Lower lobe of right lung (tissue), 2 donors: ENCODE results near the gene CRHR1. TPM values are rescaled to one million over a fixed set of nuclear protein-coding genes. Genes with fewer than 3 reads are reported as not detected.

ENCODE experiments used
- ATAC-seq, 2 donors: fragments of 200-7000 bp; cut with Tn5 transposase; one replicate each; pipeline ENCODE4 v1.9.1; 2020 to 2022; ENCODE audit warnings: mild to moderate bottlenecking in 2 of 2, moderate library complexity in 2 of 2
- DNase-seq: peaks from one replicate; pipeline ENCODE4 v3.0.0-alpha.2; 2020
- H3K27ac ChIP-seq: fragments of 200-600 bp; one replicate; pipeline ENCODE4 v1.8.0; 2022
- H3K27me3 ChIP-seq: fragments of 200-600 bp; one replicate; pipeline ENCODE4 v1.8.0; 2022; ENCODE audit warnings: low read depth
- H3K36me3 ChIP-seq: fragments of 200-600 bp; one replicate; pipeline ENCODE4 v1.8.0; 2022; ENCODE audit warnings: mild to moderate bottlenecking
- H3K4me1 ChIP-seq: fragments of 200-600 bp; one replicate; pipeline ENCODE4 v1.8.0; 2022
- H3K4me3 ChIP-seq: fragments of 200-600 bp; one replicate; pipeline ENCODE4 v1.8.0; 2022; ENCODE audit warnings: mild to moderate bottlenecking
- H3K9me3 ChIP-seq: fragments of 200-600 bp; one replicate; pipeline ENCODE4 v1.8.0; 2022
- intact Hi-C: fragments of 100-400 bp; cut with DNase I; formaldehyde crosslinking; loops from one replicate; pipeline ENCODE4 v1.11.0; 2022
- total RNA-seq: library from RNA; stranded (reverse); fragmentation: NEBNext Ultra II Directional; extraction: Animal tissue kit (Norgen Biotek cat#: 25700); gene quantifications from one replicate; pipeline ENCODE4 v1.2.1, GENCODE V29; 2021
- TF ChIP-seq, protein P1 (sequence below): fragments of 200-600 bp; IDR thresholded peaks from one replicate; pipeline ENCODE4 v1.8.0; 2022; ENCODE audit warnings: antibody characterized with exemption, mild to moderate bottlenecking
- donor health status: DM: no; HTN: yes; CAD: no; lungs with severe emphysema.

CRHR1 gene
- total RNA-seq, 1 donor from 2014 or later, result not detected

DNA sequence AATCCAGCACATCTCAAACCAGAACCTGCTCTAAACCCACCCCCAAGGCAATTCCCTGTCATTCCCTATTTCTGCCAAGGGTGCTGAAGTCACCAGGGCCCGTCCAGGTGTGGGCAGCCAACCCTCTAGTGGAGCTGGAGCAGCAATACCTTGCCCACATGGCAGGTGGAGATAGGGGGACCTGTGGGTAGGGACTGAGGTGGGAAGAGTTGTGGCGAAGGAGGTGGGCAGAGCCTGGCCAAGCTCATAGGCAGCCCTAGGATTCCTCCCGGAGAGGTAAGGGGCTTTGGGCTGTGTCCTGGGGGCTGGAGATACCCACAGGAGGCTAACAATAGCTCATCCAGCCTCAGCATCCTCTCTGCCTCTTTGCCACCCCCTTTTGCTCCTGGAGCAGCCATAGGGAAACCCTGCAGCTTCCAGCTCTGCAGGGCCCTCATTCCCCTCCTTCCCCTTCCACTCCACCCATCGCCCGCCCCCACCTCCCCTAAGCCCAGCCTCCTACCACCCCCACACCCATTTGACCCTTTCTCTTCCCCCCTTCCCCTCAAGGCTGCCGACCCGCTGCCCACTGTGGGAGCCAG lies 30.4 kb upstream of the CRHR1 start:
- Histone ChIP-seq H3K36me3 (no peaks in the 10 kb centered on the region), H3K27ac (no peak overlapping the region), H3K4me3 (no peak overlapping the region), H3K9me3 (no peaks in the 10 kb centered on the region), H3K27me3 (peaks cover 23% of the 10 kb centered on the region), H3K4me1 (no peaks in the 10 kb centered on the region)
- ATAC-seq (no peak), DNase-seq (no peak)
- TF ChIP-seq, protein P1, sequence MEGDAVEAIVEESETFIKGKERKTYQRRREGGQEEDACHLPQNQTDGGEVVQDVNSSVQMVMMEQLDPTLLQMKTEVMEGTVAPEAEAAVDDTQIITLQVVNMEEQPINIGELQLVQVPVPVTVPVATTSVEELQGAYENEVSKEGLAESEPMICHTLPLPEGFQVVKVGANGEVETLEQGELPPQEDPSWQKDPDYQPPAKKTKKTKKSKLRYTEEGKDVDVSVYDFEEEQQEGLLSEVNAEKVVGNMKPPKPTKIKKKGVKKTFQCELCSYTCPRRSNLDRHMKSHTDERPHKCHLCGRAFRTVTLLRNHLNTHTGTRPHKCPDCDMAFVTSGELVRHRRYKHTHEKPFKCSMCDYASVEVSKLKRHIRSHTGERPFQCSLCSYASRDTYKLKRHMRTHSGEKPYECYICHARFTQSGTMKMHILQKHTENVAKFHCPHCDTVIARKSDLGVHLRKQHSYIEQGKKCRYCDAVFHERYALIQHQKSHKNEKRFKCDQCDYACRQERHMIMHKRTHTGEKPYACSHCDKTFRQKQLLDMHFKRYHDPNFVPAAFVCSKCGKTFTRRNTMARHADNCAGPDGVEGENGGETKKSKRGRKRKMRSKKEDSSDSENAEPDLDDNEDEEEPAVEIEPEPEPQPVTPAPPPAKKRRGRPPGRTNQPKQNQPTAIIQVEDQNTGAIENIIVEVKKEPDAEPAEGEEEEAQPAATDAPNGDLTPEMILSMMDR, result no peak
- intact Hi-C loops, result no loop called here

- Histone ChIP-seq H3K27ac (no peak overlapping the region), H3K9me3 (no peaks in the 10 kb centered on the region), H3K27me3 (peaks cover 23% of the 10 kb centered on the region), H3K4me3 (no peak overlapping the region), H3K36me3 (no peaks in the 10 kb centered on the region), H3K4me1 (no peaks in the 10 kb centered on the region)
- TF ChIP-seq, protein P1, result no peak
- intact Hi-C loops, result no loop called here
- DNase-seq (no peak), ATAC-seq (no peak)
Observed at GRCh38 chr17:45755050-45755449, 29.1 kb upstream of the CRHR1 start.

DNA sequence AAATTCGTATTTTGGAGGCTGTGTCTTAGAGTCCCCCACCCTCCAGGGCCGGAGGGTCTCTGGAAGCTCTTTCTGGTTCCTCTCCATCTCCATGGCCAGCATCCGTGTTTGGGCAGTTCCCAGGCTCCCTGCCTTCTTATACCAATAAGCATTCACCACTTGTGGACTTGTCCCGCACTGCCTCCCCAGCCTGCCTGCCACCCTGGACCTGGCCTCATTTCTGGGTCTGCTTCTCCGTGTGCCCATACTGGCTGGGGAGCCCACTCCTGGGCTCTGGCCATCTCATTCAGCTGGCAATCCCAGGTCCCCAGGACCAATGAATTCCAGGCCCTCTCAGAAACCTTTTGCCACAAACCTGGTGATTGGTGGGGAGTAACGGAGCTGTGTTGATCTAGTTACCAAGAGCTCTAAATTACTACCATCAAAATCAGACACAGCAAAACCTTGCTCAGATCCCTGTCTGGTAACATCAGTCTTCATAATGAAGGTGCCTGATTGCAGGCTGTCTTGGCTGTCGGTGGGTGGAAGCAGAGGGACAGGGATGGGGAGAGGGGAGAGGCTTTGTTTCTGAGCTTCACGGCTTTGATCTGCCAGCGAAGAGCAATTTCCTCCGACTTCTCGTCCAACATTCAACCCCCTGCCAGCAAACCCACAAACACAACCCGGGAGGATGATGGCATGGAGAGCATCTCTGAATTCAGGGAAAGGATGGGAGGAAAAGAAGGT lies 27.7 kb upstream of the CRHR1 start:
- intact Hi-C loops, result no loop called here
- TF ChIP-seq, protein P1, result no peak
- H3K36me3 ChIP-seq, result no peaks in the 10 kb centered on the region
- no peak overlapping the region for H3K4me3 ChIP-seq
- no peaks in the 10 kb centered on the region for H3K9me3 ChIP-seq
- DNase-seq (no peak), ATAC-seq (no peak)
- no peaks in the 10 kb centered on the region for H3K4me1 ChIP-seq
- H3K27me3 ChIP-seq, result peaks cover 23% of the 10 kb centered on the region
- no peak overlapping the region for H3K27ac ChIP-seq

GRCh38 chr17:45757431-45758218 lies 26.5 kb upstream of the CRHR1 start:
- DNase-seq, result no peak
- intact Hi-C loops, result no loop called here
- Histone ChIP-seq H3K9me3 (no peaks in the 10 kb centered on the region), H3K4me1 (no peaks in the 10 kb centered on the region), H3K27ac (no peak overlapping the region), H3K27me3 (peaks cover 23% of the 10 kb centered on the region), H3K4me3 (no peak overlapping the region), H3K36me3 (no peaks in the 10 kb centered on the region)
- ATAC-seq, result no peak
- TF ChIP-seq, protein P1, result no peak

- no peaks in the 10 kb centered on the region for H3K4me1 ChIP-seq
- DNase-seq (no peak), ATAC-seq (no peak)
- no peak overlapping the region for H3K27ac ChIP-seq
- no peak overlapping the region for H3K4me3 ChIP-seq
- intact Hi-C loops, result no loop called here
- H3K9me3 ChIP-seq, result no peaks in the 10 kb centered on the region
- no peaks in the 10 kb centered on the region for H3K36me3 ChIP-seq
- H3K27me3 ChIP-seq, result peaks cover 28% of the 10 kb centered on the region
- TF ChIP-seq, protein P1, result no peak
Observed at GRCh38 chr17:45758544-45758943, 25.6 kb upstream of the CRHR1 start.
